Measurements from ENCODE around the gene DDT. TPM values are rescaled to one million over a fixed set of nuclear protein-coding genes. Genes with fewer than 3 reads are reported as not detected.
A peak's percentile ranks its signal among the peaks of the same experiment; 100 is the strongest.
"Not testable (repeated sequence)": the region's sequence is repeated elsewhere in the genome, so short reads cannot be mapped to it uniquely, and the experiment has no call there.

DDT gene
- total and polyA plus RNA-seq, 10 donors = 63.4 to 224 (median 88.6) TPM

- peaks cover 0 to 27% (median 20%) of the 10 kb centered on the region in 8 donors for H3K9me3 ChIP-seq
- intact Hi-C loops (cut with DNase I; ENCODE audit: low total_unique reads) = no loop called here
These were observed 51.3 kb downstream of the DDT start for GRCh38 chr22:23922921-23923320.

GRCh38 chr22:23921586-23922201, 52.5 kb downstream of the DDT start:
- DNase-seq; H3K4me3 ChIP-seq; intact Hi-C loops (cut with DNase I; ENCODE audit: low total_unique reads); H3K27me3 ChIP-seq (replicated peaks in 1 of 7): not testable (repeated sequence)
- WGBS, 5 donors = 86 to 92% (median 89%) methylated on average over 13 of the region's 13 CpGs
- Histone ChIP-seq H3K4me1 (peaks cover 0 to 15% (median 0%) of the 10 kb centered on the region in 6 donors), H3K36me3 (peaks cover 0 to 97% (median 15%) of the 10 kb centered on the region in 6 donors), H3K9me3 (peaks cover 0 to 27% (median 20%) of the 10 kb centered on the region in 8 donors), H3K27ac (peak overlapping the region in 1 of 8 donors; percentile 23)

More at GRCh38 chr22:23922921-23923320, 51.3 kb downstream of the DDT start:
- Histone ChIP-seq H3K36me3 (peaks cover 0 to 98% (median 15%) of the 10 kb centered on the region in 6 donors), H3K4me1 (peaks cover 0 to 15% (median 0%) of the 10 kb centered on the region in 6 donors), H3K27me3 (replicated peaks in 1 of 7) (no peaks in the 10 kb centered on the region), H3K4me3 (no peak overlapping the region), H3K27ac (peak overlapping the region in 1 of 8 donors; percentile 11)
- WGBS, 5 donors = 18 to 48% (median 36%) methylated on average over 2 of the region's 2 CpGs
- DNase-seq = no peak
- no peak for TF ChIP-seq CTCF (IDR thresholded peaks at IDR 0.05 in 8 of 11, conservative IDR thresholded peaks at IDR 0.05 in 3 of 11)
- TF ChIP-seq POLR2A (IDR thresholded peaks at IDR 0.05) = no peak
- no peak for TF ChIP-seq POLR2AphosphoS5 (IDR thresholded peaks at IDR 0.05)

Other genes with a start within 250 kb of the DDT start
- gene ZNF70, start 223.3 kb downstream of the DDT start, total RNA-seq = 1 to 10 TPM; 5.0 to 7.4 (median 6.0) TPM
- 1 to 10 TPM in 1 of 3 donors, under 1 TPM in 2; 0.55 to 1.3 (median 0.72) TPM for gene ZNF70, start 223.3 kb downstream of the DDT start, polyA plus RNA-seq
- 100 to 1,000 TPM in 1 of 7 donors, 10 to 100 TPM in 6; 24.9 to 103 (median 49.5) TPM for gene VPREB3, start 220.0 kb downstream of the DDT start, total RNA-seq
- gene VPREB3, start 220.0 kb downstream of the DDT start, polyA plus RNA-seq = 100 to 1,000 TPM; 315 to 472 (median 377) TPM
- under 1 TPM in 4 of 7 donors, not detected in 3; 0.44 to 0.97 (median 0.76) TPM for gene C22orf15, start 211.5 kb downstream of the DDT start, total RNA-seq
- 1 to 10 TPM in 1 of 3 donors, under 1 TPM in 2; 0.29 to 1.4 (median 0.59) TPM for gene C22orf15, start 211.5 kb downstream of the DDT start, polyA plus RNA-seq
- gene CHCHD10, start 206.5 kb downstream of the DDT start, total RNA-seq = 100 to 1,000 TPM in 1 of 7 donors, 10 to 100 TPM in 6; 16.8 to 101 (median 83.4) TPM
- gene CHCHD10, start 206.5 kb downstream of the DDT start, polyA plus RNA-seq = 100 to 1,000 TPM; 117 to 189 (median 167) TPM
- 10 to 100 TPM in 1 of 7 donors, 1 to 10 TPM in 5, under 1 TPM in 1; 0.66 to 11.0 (median 3.3) TPM for gene MMP11, start 201.6 kb downstream of the DDT start, total RNA-seq
- gene MMP11, start 201.6 kb downstream of the DDT start, polyA plus RNA-seq = 1 to 10 TPM; 4.4 to 6.8 (median 4.7) TPM
- 100 to 1,000 TPM in 2 of 7 donors, 10 to 100 TPM in 5; 72.8 to 166 (median 84.6) TPM for gene SMARCB1, start 187.5 kb downstream of the DDT start, total RNA-seq
- 100 to 1,000 TPM in 1 of 3 donors, 10 to 100 TPM in 2; 64.2 to 100 (median 86.9) TPM for gene SMARCB1, start 187.5 kb downstream of the DDT start, polyA plus RNA-seq
- gene DERL3, start 135.4 kb downstream of the DDT start, total RNA-seq = 10 to 100 TPM; 10.2 to 62.8 (median 30.4) TPM
- gene DERL3, start 135.4 kb downstream of the DDT start, polyA plus RNA-seq = 10 to 100 TPM; 16.1 to 18.8 (median 17.9) TPM
- 10 to 100 TPM; 12.0 to 21.7 (median 16.9) TPM for gene SLC2A11, start 116.6 kb downstream of the DDT start, total RNA-seq
- 10 to 100 TPM; 15.6 to 23.5 (median 16.2) TPM for gene SLC2A11, start 116.6 kb downstream of the DDT start, polyA plus RNA-seq
- gene MIF, start 80.1 kb downstream of the DDT start, total RNA-seq = 100 to 1,000 TPM; 168 to 346 (median 211) TPM
- 100 to 1,000 TPM; 421 to 580 (median 501) TPM for gene MIF, start 80.1 kb downstream of the DDT start, polyA plus RNA-seq
- gene GSTT2B, start 13.2 kb downstream of the DDT start, total RNA-seq = 10 to 100 TPM in 1 of 7 donors, 1 to 10 TPM in 6; 2.0 to 11.6 (median 3.7) TPM
- 10 to 100 TPM in 1 of 3 donors, 1 to 10 TPM in 2; 4.7 to 11.6 (median 6.6) TPM for gene GSTT2B, start 13.2 kb downstream of the DDT start, polyA plus RNA-seq
- 1 to 10 TPM in 6 of 7 donors, not detected in 1; 2.3 to 5.0 (median 2.3) TPM for gene DDTL, start 7.6 kb downstream of the DDT start, total RNA-seq
- 1 to 10 TPM; 1.0 to 3.0 (median 1.5) TPM for gene DDTL, start 7.6 kb downstream of the DDT start, polyA plus RNA-seq
- under 1 TPM in 2 of 7 donors, not detected in 5; 0.44 to 0.95 TPM for gene GSTT2, start 5.7 kb upstream of the DDT start, total RNA-seq
- 1 to 10 TPM in 1 of 3 donors, under 1 TPM in 2; 0.16 to 1.3 (median 0.41) TPM for gene GSTT2, start 5.7 kb upstream of the DDT start, polyA plus RNA-seq
- not detected for gene GSTT4, start 31.0 kb upstream of the DDT start, total RNA-seq
- gene GSTT4, start 31.0 kb upstream of the DDT start, polyA plus RNA-seq = not detected
- gene CABIN1, start 36.9 kb upstream of the DDT start, total RNA-seq = 10 to 100 TPM; 51.3 to 89.5 (median 74.9) TPM
- gene CABIN1, start 36.9 kb upstream of the DDT start, polyA plus RNA-seq = 10 to 100 TPM; 25.5 to 44.1 (median 39.6) TPM
- gene SUSD2, start 207.0 kb upstream of the DDT start, total RNA-seq = 1 to 10 TPM; 1.4 to 9.0 (median 3.2) TPM
- 1 to 10 TPM; 2.2 to 4.0 (median 3.6) TPM for gene SUSD2, start 207.0 kb upstream of the DDT start, polyA plus RNA-seq

Measured in spleen (tissue), 11 donors.